BLaER1 (cell line): ENCODE results near the gene ZNF692.

ENCODE experiments used
- H3K27ac ChIP-seq: shearing (Covaris generic); formaldehyde crosslinking; 2 replicates; pipeline ENCODE4 v1.8.1; 2022
- H3K27me3 ChIP-seq: shearing (Covaris generic); formaldehyde crosslinking; 2 replicates; pipeline ENCODE4 v1.8.1; 2022
- H3K36me3 ChIP-seq: shearing (Covaris generic); formaldehyde crosslinking; 2 replicates; pipeline ENCODE4 v1.8.1; 2022
- H3K4me1 ChIP-seq: shearing (Covaris generic); formaldehyde crosslinking; 2 replicates; pipeline ENCODE4 v1.8.1; 2022
- H3K4me2 ChIP-seq: shearing (Covaris generic); formaldehyde crosslinking; 2 replicates; pipeline ENCODE4 v1.8.1; 2022
- H3K4me3 ChIP-seq: shearing (Covaris generic); formaldehyde crosslinking; 2 replicates; pipeline ENCODE4 v1.8.1; 2022
- H3K9ac ChIP-seq: shearing (Covaris generic); formaldehyde crosslinking; 2 replicates; pipeline ENCODE4 v1.8.1; 2022
- H3K9me3 ChIP-seq: shearing (Covaris generic); formaldehyde crosslinking; 2 replicates; pipeline ENCODE4 v1.8.1; 2022
- H4K20me1 ChIP-seq: shearing (Covaris generic); formaldehyde crosslinking; 2 replicates; pipeline ENCODE4 v1.8.1; 2022
- Cebpa-rat ChIP-seq: shearing (Covaris generic); IDR thresholded peaks from 2 replicates; pipeline ENCODE4 v1.8.1; 2022

Gene ZNF692

DNA sequence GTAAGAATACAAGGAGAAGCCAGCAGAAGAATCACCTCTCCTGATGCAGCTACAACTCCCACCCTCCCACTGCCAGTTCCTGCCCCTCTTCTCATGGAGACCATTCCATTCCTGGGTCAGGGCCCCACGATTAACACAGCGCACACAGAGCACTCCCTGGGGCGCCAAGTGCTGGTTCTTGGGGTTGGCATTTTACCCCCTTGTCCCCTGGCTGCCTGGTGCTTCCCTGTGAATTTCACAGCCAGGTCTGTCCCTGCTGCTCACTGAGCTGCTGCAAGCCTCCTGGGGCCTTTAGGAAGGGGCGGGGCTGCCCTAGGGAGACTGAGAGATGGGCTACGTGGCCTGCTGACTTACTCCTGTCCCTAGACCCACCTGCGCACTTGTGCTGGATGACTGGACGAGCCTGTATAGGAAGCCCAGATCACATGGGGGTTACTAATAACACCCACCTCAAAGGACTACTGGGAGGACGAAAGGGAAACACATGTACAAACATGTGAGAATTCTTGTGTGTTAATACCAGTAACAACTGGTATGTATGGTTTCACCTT lies 16.0 kb downstream of the ZNF692 start:
- no peak for TF ChIP-seq Cebpa-rat
- H3K9me3 ChIP-seq: no peaks in the 10 kb centered on the region
- H3K4me2 ChIP-seq: peak overlapping the region; percentile 95
- H4K20me1 ChIP-seq: peaks cover 77% of the 10 kb centered on the region
- peak overlapping the region; percentile 54 for H3K9ac ChIP-seq
- H3K27me3 ChIP-seq: no peaks in the 10 kb centered on the region
- peaks cover 59% of the 10 kb centered on the region for H3K36me3 ChIP-seq
- H3K27ac ChIP-seq: peak overlapping the region; percentile 57
- H3K4me1 ChIP-seq: peaks cover 44% of the 10 kb centered on the region
- H3K4me3 ChIP-seq: no peak overlapping the region; the same call in 1 of the 2 replicates

DNA sequence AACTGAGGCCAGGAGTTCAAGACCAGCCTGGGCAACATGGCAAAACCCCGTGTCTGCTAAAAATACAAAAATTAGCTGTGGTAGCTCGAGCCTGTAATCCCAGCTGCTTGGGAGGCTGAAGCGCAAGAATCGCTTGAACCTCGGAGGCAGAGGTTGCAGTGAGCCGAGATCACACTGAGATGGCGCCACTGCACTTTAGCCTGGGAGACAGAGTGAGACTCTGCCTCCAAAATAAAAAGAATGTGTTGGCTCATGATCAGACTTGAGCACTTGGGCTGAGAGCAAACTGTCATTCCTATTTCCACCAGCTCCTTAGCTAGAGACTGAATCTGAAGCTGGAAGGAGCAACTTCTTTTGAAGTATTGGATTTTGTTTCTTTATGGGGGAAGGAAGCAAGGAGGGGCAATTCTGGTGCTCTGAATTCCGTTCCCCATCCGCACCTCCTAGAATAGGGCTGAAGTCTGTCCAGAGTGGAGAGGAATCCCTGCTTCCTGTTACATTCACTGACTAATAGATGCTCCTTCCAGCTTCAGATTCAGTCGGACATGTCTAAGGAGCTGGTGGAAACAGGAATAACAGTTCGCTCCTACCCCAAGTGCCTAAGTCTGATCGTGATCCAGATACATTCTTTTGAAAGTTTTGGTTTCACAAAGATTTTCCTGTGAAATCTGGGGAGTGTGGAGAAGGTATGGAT lies 17.0 kb downstream of the ZNF692 start:
- TF ChIP-seq Cebpa-rat: no peak
- Histone ChIP-seq H3K9ac (peak overlapping the region; percentile 54), H3K27ac (peak overlapping the region; percentile 57), H3K4me3 (no peak overlapping the region; the same call in 1 of the 2 replicates), H3K4me2 (peak overlapping the region; percentile 95), H4K20me1 (peaks cover 68% of the 10 kb centered on the region), H3K9me3 (no peaks in the 10 kb centered on the region), H3K4me1 (peaks cover 52% of the 10 kb centered on the region), H3K27me3 (no peaks in the 10 kb centered on the region), H3K36me3 (peaks cover 49% of the 10 kb centered on the region)

GRCh38 chr1:248840946-248841345 lies 17.9 kb downstream of the ZNF692 start:
- H3K4me3 ChIP-seq: no peak overlapping the region
- TF ChIP-seq Cebpa-rat: no peak
- H3K9ac ChIP-seq: peak overlapping the region; percentile 54; the same call in 1 of the 2 replicates
- H3K4me1 ChIP-seq: peaks cover 55% of the 10 kb centered on the region
- H3K4me2 ChIP-seq: peak overlapping the region; percentile 95
- H3K27me3 ChIP-seq: no peaks in the 10 kb centered on the region
- peak overlapping the region; percentile 44; the same call in 1 of the 2 replicates for H3K27ac ChIP-seq
- H3K9me3 ChIP-seq: no peaks in the 10 kb centered on the region
- peaks cover 60% of the 10 kb centered on the region for H4K20me1 ChIP-seq
- H3K36me3 ChIP-seq: peaks cover 40% of the 10 kb centered on the region

GRCh38 chr1:248839168-248839555 lies 19.7 kb downstream of the ZNF692 start:
- Histone ChIP-seq H3K9me3 (no peaks in the 10 kb centered on the region), H3K9ac (peak overlapping the region; percentile 98), H3K4me3 (peak overlapping the region; percentile 96), H3K4me2 (peak overlapping the region; percentile 95), H3K27ac (peak overlapping the region; percentile 98), H3K36me3 (peaks cover 22% of the 10 kb centered on the region), H4K20me1 (peaks cover 45% of the 10 kb centered on the region), H3K4me1 (peaks cover 65% of the 10 kb centered on the region), H3K27me3 (no peaks in the 10 kb centered on the region)
- TF ChIP-seq Cebpa-rat: no peak

- H3K4me2 ChIP-seq: peak overlapping the region; percentile 95
- peak overlapping the region; percentile 98 for H3K27ac ChIP-seq
- peaks cover 68% of the 10 kb centered on the region for H3K4me1 ChIP-seq
- TF ChIP-seq Cebpa-rat: no peak
- peak overlapping the region; percentile 96 for H3K4me3 ChIP-seq
- H3K27me3 ChIP-seq: no peaks in the 10 kb centered on the region
- peaks cover 39% of the 10 kb centered on the region for H4K20me1 ChIP-seq
- H3K36me3 ChIP-seq: peaks cover 16% of the 10 kb centered on the region
- peak overlapping the region; percentile 98 for H3K9ac ChIP-seq
- H3K9me3 ChIP-seq: no peaks in the 10 kb centered on the region
Observed at GRCh38 chr1:248838357-248839167, 20.3 kb downstream of the ZNF692 start.

DNA sequence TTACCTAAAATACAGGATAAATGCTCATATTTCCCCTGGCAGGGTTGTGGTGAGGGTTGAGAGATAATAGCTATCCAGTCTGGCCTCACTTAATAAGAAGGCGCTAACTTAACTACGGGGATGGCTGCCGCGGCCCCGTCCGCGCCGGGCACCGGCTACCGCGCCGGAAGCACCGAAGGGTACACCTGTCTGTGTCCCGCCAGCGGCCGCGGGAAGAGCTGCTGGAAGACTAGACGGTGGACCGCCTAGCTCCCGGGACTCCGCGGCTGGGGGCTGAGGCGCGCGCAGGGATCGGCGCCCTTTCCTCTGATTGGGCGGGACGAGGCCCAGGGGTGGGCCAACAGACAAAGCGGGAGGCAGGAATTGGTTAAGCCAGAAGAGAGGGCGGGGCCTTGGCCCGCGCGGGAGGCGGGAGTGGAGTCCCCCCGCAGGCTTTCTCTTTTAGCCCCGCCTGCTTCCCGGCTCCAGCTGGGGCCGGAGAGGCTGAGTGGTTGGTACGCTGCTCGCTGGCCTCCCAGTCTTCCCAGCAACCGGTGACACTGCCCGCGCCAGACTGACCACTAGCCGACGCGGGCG lies 21.0 kb downstream of the ZNF692 start, which contains the start of gene ZNF672:
ZNF672 (plus strand) TSS at position 444 of the 576 bp plus-strand sequence. CDS start 9,051 bp downstream, outside the sequence.
- Histone ChIP-seq H3K27me3 (no peaks in the 10 kb centered on the region), H3K27ac (peak within 1 kb of the TSS; percentile 98), H3K36me3 (peaks cover 10% of the 10 kb centered on the region), H3K9me3 (no peaks in the 10 kb centered on the region), H3K9ac (peak within 1 kb of the TSS; percentile 98), H3K4me1 (peaks cover 63% of the 10 kb centered on the region), H3K4me2 (peak within 1 kb of the TSS; percentile 95), H3K4me3 (peak within 1 kb of the TSS; percentile 96), H4K20me1 (peaks cover 32% of the 10 kb centered on the region)
- no peak for TF ChIP-seq Cebpa-rat

- Histone ChIP-seq H3K9me3 (no peaks in the 10 kb centered on the region), H3K4me3 (peak overlapping the region; percentile 96), H3K4me2 (peak overlapping the region; percentile 92), H3K27ac (peak overlapping the region; percentile 98), H3K4me1 (peaks cover 56% of the 10 kb centered on the region), H3K36me3 (peaks cover 4% of the 10 kb centered on the region; the same call in 1 of the 2 replicates), H3K9ac (peak overlapping the region; percentile 98), H4K20me1 (peaks cover 26% of the 10 kb centered on the region), H3K27me3 (no peaks in the 10 kb centered on the region)
- no peak for TF ChIP-seq Cebpa-rat
Observed at GRCh38 chr1:248837045-248837780, 21.7 kb downstream of the ZNF692 start.

- Histone ChIP-seq H3K27ac (no peak overlapping the region), H3K4me3 (no peak overlapping the region), H4K20me1 (no peaks in the 10 kb centered on the region), H3K36me3 (no peaks in the 10 kb centered on the region), H3K9me3 (no peaks in the 10 kb centered on the region), H3K9ac (no peak overlapping the region), H3K4me2 (peak overlapping the region; percentile 46), H3K4me1 (peaks cover 28% of the 10 kb centered on the region), H3K27me3 (no peaks in the 10 kb centered on the region)
- no peak for TF ChIP-seq Cebpa-rat
Observed at GRCh38 chr1:248834343-248834940, 24.4 kb downstream of the ZNF692 start.
